ENCODE data around the gene SLC24A4.

Gene SLC24A4

GRCh38 chr14:92506231-92506630 is 183.3 kb downstream of the SLC24A4 start:
- no peaks in the 10 kb centered on the region for H3K27me3 ChIP-seq (ENCODE audit: low read length)
- no peaks in the 10 kb centered on the region for H3K9me2 ChIP-seq (replicated peaks; ENCODE audit: insufficient read depth, low read length)
- H3K27ac ChIP-seq (ENCODE audit: low read depth, low read length) = no peak overlapping the region
- no peaks in the 10 kb centered on the region for H3K9me3 ChIP-seq (ENCODE audit: insufficient read depth, low read length)
- H2AFZ ChIP-seq (ENCODE audit: low read depth, low read length, severe bottlenecking) = no peak overlapping the region
- no peaks in the 10 kb centered on the region for H3K36me3 ChIP-seq (ENCODE audit: low read length)
- H3F3A ChIP-seq (ENCODE audit: insufficient read depth) = no peaks in the 10 kb centered on the region
- H3K79me2 ChIP-seq (ENCODE audit: insufficient read depth, low read length) = no peaks in the 10 kb centered on the region
- H3K4me2 ChIP-seq (ENCODE audit: low read depth, low read length, poor library complexity, severe bottlenecking) = no peak overlapping the region
- H3K4me3 ChIP-seq (ENCODE audit: insufficient read depth, low read length, poor library complexity, severe bottlenecking) = no peak overlapping the region
- no peak overlapping the region for H3K9ac ChIP-seq (ENCODE audit: low read length)
- no peaks in the 10 kb centered on the region for H4K20me1 ChIP-seq (ENCODE audit: low read depth, low read length)
- TF ChIP-seq, protein P1, sequence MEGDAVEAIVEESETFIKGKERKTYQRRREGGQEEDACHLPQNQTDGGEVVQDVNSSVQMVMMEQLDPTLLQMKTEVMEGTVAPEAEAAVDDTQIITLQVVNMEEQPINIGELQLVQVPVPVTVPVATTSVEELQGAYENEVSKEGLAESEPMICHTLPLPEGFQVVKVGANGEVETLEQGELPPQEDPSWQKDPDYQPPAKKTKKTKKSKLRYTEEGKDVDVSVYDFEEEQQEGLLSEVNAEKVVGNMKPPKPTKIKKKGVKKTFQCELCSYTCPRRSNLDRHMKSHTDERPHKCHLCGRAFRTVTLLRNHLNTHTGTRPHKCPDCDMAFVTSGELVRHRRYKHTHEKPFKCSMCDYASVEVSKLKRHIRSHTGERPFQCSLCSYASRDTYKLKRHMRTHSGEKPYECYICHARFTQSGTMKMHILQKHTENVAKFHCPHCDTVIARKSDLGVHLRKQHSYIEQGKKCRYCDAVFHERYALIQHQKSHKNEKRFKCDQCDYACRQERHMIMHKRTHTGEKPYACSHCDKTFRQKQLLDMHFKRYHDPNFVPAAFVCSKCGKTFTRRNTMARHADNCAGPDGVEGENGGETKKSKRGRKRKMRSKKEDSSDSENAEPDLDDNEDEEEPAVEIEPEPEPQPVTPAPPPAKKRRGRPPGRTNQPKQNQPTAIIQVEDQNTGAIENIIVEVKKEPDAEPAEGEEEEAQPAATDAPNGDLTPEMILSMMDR (IDR thresholded peaks at IDR 0.05; ENCODE audit: insufficient read depth, low read length, poor library complexity, severe bottlenecking) = no peak
- no peak for TF ChIP-seq EZH2phosphoT487 (conservative IDR thresholded peaks at IDR 0.05; ENCODE audit: low read length)

GRCh38 chr14:92507174-92507768 is 184.3 kb downstream of the SLC24A4 start:
- no peak overlapping the region for H3K4me3 ChIP-seq (ENCODE audit: insufficient read depth, low read length, poor library complexity, severe bottlenecking)
- no peaks in the 10 kb centered on the region for H3K27me3 ChIP-seq (ENCODE audit: low read length)
- no peak overlapping the region for H2AFZ ChIP-seq (ENCODE audit: low read depth, low read length, severe bottlenecking)
- no peaks in the 10 kb centered on the region for H3K36me3 ChIP-seq (ENCODE audit: low read length)
- H3K79me2 ChIP-seq (ENCODE audit: insufficient read depth, low read length) = no peaks in the 10 kb centered on the region
- H3K9me2 ChIP-seq (replicated peaks; ENCODE audit: insufficient read depth, low read length) = no peaks in the 10 kb centered on the region
- no peaks in the 10 kb centered on the region for H4K20me1 ChIP-seq (ENCODE audit: low read depth, low read length)
- H3K4me2 ChIP-seq (ENCODE audit: low read depth, low read length, poor library complexity, severe bottlenecking) = no peak overlapping the region
- no peak overlapping the region for H3K27ac ChIP-seq (ENCODE audit: low read depth, low read length)
- no peaks in the 10 kb centered on the region for H3K9me3 ChIP-seq (ENCODE audit: insufficient read depth, low read length)
- H3K9ac ChIP-seq (ENCODE audit: low read length) = no peak overlapping the region
- H3F3A ChIP-seq (ENCODE audit: insufficient read depth) = no peaks in the 10 kb centered on the region
- TF ChIP-seq EZH2phosphoT487 (conservative IDR thresholded peaks at IDR 0.05; ENCODE audit: low read length) = no peak
- TF ChIP-seq, protein P1 (IDR thresholded peaks at IDR 0.05; ENCODE audit: insufficient read depth, low read length, poor library complexity, severe bottlenecking) = no peak

- Histone ChIP-seq H2AFZ (ENCODE audit: low read depth, low read length, severe bottlenecking) (no peak overlapping the region), H3K27me3 (ENCODE audit: low read length) (no peaks in the 10 kb centered on the region), H3K9me3 (ENCODE audit: insufficient read depth, low read length) (no peaks in the 10 kb centered on the region), H3K27ac (ENCODE audit: low read depth, low read length) (no peak overlapping the region), H3K36me3 (ENCODE audit: low read length) (no peaks in the 10 kb centered on the region), H4K20me1 (ENCODE audit: low read depth, low read length) (no peaks in the 10 kb centered on the region), H3K4me3 (ENCODE audit: insufficient read depth, low read length, poor library complexity, severe bottlenecking) (no peak overlapping the region), H3K9ac (ENCODE audit: low read length) (no peak overlapping the region), H3K4me2 (ENCODE audit: low read depth, low read length, poor library complexity, severe bottlenecking) (no peak overlapping the region), H3K79me2 (ENCODE audit: insufficient read depth, low read length) (no peaks in the 10 kb centered on the region), H3F3A (ENCODE audit: insufficient read depth) (no peaks in the 10 kb centered on the region), H3K9me2 (replicated peaks; ENCODE audit: insufficient read depth, low read length) (no peaks in the 10 kb centered on the region)
- TF ChIP-seq, protein P1 (IDR thresholded peaks at IDR 0.05; ENCODE audit: insufficient read depth, low read length, poor library complexity, severe bottlenecking) = no peak
Measured at GRCh38 chr14:92510972-92511371, 188.0 kb downstream of the SLC24A4 start.
